NK-92 treated with Interleukin-12 subunit alpha and Interleukin-12 subunit beta, amount 100 ng/mL, for 24 hours (cell line): ENCODE measurements around the gene NID2.
A peak's percentile ranks its signal among the peaks of the same experiment; 100 is the strongest.

Experiments used
- DNase-seq: peaks from one replicate; lab custom pipeline; 2025; lab: John Stamatoyannopoulos, UW

Gene NID2

GRCh38 chr14:52058341-52058740 lies 10.5 kb downstream of the NID2 start:
- no peak for DNase-seq

GRCh38 chr14:52055167-52055566 lies 13.7 kb downstream of the NID2 start:
- no peak for DNase-seq

GRCh38 chr14:52054678-52055077 lies 14.2 kb downstream of the NID2 start:
- no peak for DNase-seq

- no peak for DNase-seq
Measured at GRCh38 chr14:52053044-52053443, 15.8 kb downstream of the NID2 start.

GRCh38 chr14:52052288-52052943 lies 16.4 kb downstream of the NID2 start:
- DNase-seq = no peak

- no peak for DNase-seq
Measured at GRCh38 chr14:52051871-52052270, 17.0 kb downstream of the NID2 start.

- no peak for DNase-seq
Measured at GRCh38 chr14:52051251-52051650, 17.6 kb downstream of the NID2 start.

- no peak for DNase-seq
Measured at GRCh38 chr14:52049721-52050588, 18.9 kb downstream of the NID2 start.

- DNase-seq = no peak
Measured at GRCh38 chr14:52049271-52049670, 19.6 kb downstream of the NID2 start.

- no peak for DNase-seq
Measured at GRCh38 chr14:52048641-52049204, 20.1 kb downstream of the NID2 start.

GRCh38 chr14:52048116-52048515 lies 20.7 kb downstream of the NID2 start:
- DNase-seq = no peak

GRCh38 chr14:52046376-52046917 lies 22.4 kb downstream of the NID2 start:
- DNase-seq = no peak

- DNase-seq = no peak
Measured at GRCh38 chr14:52044791-52045522, 23.9 kb downstream of the NID2 start.

- DNase-seq = peak; percentile 1
Measured at GRCh38 chr14:52043690-52044089, 25.2 kb downstream of the NID2 start.

- DNase-seq = no peak
Measured at GRCh38 chr14:52042371-52043289, 26.2 kb downstream of the NID2 start.

GRCh38 chr14:52040598-52040997 lies 28.3 kb downstream of the NID2 start:
- DNase-seq = no peak

GRCh38 chr14:52039124-52039815 lies 29.6 kb downstream of the NID2 start:
- no peak for DNase-seq

- DNase-seq = no peak
Measured at GRCh38 chr14:52033101-52033642, 35.7 kb downstream of the NID2 start.

GRCh38 chr14:52032204-52032801 lies 36.6 kb downstream of the NID2 start:
- DNase-seq = no peak

- DNase-seq = no peak
Measured at GRCh38 chr14:52031781-52032180, 37.1 kb downstream of the NID2 start.
